T-cell (primary cell): ENCODE measurements around the gene CCL27. TPM values are rescaled to one million over a fixed set of nuclear protein-coding genes. Genes with fewer than 3 reads are reported as not detected.

ENCODE experiments used
- ATAC-seq, 4 experiments: fragments of 200-7000 bp in 3 of 4; fragments of 150-1000 bp in 1 of 4; cut with Tn5 transposase; replicated peaks in 1 of 4; 1 replicate in 3 of 4; 2 replicates in 1 of 4; pipeline ENCODE4 v1.10.0; 2021; ENCODE audit warnings: moderate library complexity in 3 of 4, mild to moderate bottlenecking in 2 of 4, moderate number of reproducible peaks in 1 of 4
- CTCF ChIA-PET, 2 donors: fragments of 300-600 bp; sonication (Branson Sonifier 250); formaldehyde crosslinking; loops; one replicate each; lab custom pipeline; 2022; ENCODE audit warnings: antibody characterized with exemption in 2 of 2; lab: Charles Lee
- POLR2A ChIA-PET, 2 donors: fragments of 300-600 bp; sonication (Branson Sonifier 250); formaldehyde crosslinking; loops; one replicate each; lab custom pipeline; 2022; ENCODE audit warnings: antibody characterized with exemption in 2 of 2; lab: Charles Lee
- DNase-seq, 35 experiments: peaks; one replicate each; pipeline versions ENCODE4 v3.0.0 to v3.0.0-alpha.2; 2013 to 2023
- H3K27ac ChIP-seq: one replicate; pipeline ENCODE4 v1.5.1; 2013; ENCODE audit warnings: low read length
- H3K27me3 ChIP-seq, 2 experiments: replicated peaks in 1 of 2; 1 replicate in 1 of 2; 2 replicates in 1 of 2; pipeline versions ENCODE4 v1.6.1 to v1.7.0; 2013; ENCODE audit warnings: low read length in 1 of 2, mixed read lengths in 1 of 2; ENCODE audit not compliant: control insufficient read depth in 2 of 2, insufficient read depth in 2 of 2; ENCODE audit errors: extremely low read depth in 1 of 2
- H3K36me3 ChIP-seq, 2 donors: 1 replicate in 1 of 2; 2 replicates in 1 of 2; pipeline versions ENCODE4 v1.6.1 to v1.7.0; 2013; ENCODE audit warnings: low read length in 1 of 2; ENCODE audit not compliant: control insufficient read depth in 2 of 2, insufficient read depth in 1 of 2; ENCODE audit errors: extremely low read depth in 1 of 2
- H3K4me1 ChIP-seq, 2 experiments: 1 replicate in 1 of 2; 2 replicates in 1 of 2; pipeline versions ENCODE4 v1.6.1 to v1.7.0; 2013; ENCODE audit warnings: low read length in 2 of 2, mixed read lengths in 1 of 2; ENCODE audit not compliant: insufficient read depth in 2 of 2, control insufficient read depth in 1 of 2; ENCODE audit errors: extremely low read depth in 1 of 2
- H3K4me3 ChIP-seq, 2 donors: 1 replicate in 1 of 2; 2 replicates in 1 of 2; pipeline versions ENCODE4 v1.5.1 to v1.7.0; 2013; ENCODE audit warnings: mild to moderate bottlenecking in 2 of 2, low read length in 1 of 2, moderate library complexity in 1 of 2; ENCODE audit not compliant: control insufficient read depth in 1 of 2; ENCODE audit errors: extremely low read depth in 1 of 2
- H3K9me3 ChIP-seq: 2 replicates; pipeline ENCODE4 v1.7.0; 2013
- H3K27ac Mint-ChIP-seq, 2 donors: one replicate each; pipeline ENCODE4 v1.8.0; 2020 to 2021; ENCODE audit warnings: mild to moderate bottlenecking in 2 of 2, mixed read lengths in 2 of 2
- H3K27me3 Mint-ChIP-seq, 2 donors: one replicate each; pipeline ENCODE4 v1.8.0; 2021 to 2022; ENCODE audit warnings: mixed read lengths in 2 of 2
- H3K36me3 Mint-ChIP-seq: one replicate; pipeline ENCODE4 v1.8.0; 2021; ENCODE audit warnings: mixed read lengths
- H3K4me1 Mint-ChIP-seq, 3 donors: one replicate each; pipeline ENCODE4 v1.8.0; 2020 to 2022; ENCODE audit warnings: mixed read lengths in 3 of 3, mild to moderate bottlenecking in 1 of 3
- H3K4me3 Mint-ChIP-seq, 3 donors: one replicate each; pipeline ENCODE4 v1.8.0; 2020 to 2022; ENCODE audit warnings: mild to moderate bottlenecking in 3 of 3, mixed read lengths in 3 of 3, moderate library complexity in 3 of 3
- H3K9me3 Mint-ChIP-seq, 3 donors: one replicate each; pipeline ENCODE4 v1.8.0; 2020 to 2022; ENCODE audit warnings: mixed read lengths in 3 of 3
- WGBS: methylation state at CpG from one replicate; pipeline ENCODE4 v1.1.5; 2013; ENCODE audit warnings: missing lambda C conversion rate; ENCODE audit not compliant: insufficient coverage; 5-methylcytosine and 5-hydroxymethylcytosine counted together
- total RNA-seq, 35 experiments: library from RNA in 6 of 35; stranded (reverse) in 6 of 35; fragments of 120-200 nt in 1 of 35; gene quantifications; one replicate each; pipeline versions ENCODE4 v1.2.1 to v1.2.4 and lab custom pipeline; 2013 to 2026

CCL27 gene
- total RNA-seq, 5 donors from 2014 or later (not counting 1 experiment from before 2014, with no cell fraction given): not detected

DNA sequence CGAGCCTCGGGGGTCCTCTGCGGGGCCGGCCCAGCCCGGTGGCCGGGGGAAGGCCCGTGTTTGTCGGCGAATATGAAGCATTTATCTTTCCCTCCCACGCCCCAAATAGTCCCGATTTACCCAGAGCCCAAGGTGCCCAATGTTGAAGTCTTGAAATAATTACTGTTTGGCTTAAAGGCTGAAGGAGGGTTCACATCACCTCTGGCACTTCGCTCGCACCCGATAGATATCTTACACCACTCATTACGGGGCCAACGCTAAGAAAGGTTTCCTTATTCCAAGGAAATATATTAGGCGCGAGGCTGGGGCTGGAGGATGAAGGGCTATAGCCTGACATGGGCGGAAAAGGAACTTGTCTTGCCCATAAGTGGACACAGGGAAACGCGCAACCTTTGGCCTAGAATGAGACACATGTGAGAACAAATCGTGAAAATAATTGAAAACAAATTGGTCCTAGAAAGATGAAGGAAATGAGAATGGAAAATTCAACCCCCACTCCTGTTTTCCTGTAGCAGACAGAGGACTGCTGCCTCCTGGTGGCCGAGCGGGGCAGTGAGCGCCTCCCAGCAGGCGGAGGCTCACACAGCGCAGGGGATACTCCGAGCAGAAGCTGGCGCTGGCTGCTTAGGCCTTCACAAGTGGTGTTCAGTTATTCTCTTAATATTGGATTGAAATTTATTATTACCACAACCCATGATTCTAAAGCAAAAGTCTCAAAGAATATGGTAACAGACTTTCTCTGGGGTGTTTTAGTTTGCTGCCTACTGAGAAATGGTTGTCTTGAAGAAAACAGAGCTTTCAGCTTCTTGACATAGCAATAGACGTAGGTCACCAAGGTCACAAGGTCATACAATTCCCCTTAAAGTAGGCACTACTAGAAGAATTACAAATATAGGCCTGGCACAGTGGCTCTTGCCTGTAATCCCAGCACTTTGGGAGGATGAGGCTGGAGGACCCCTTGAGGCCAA, 39.6 kb upstream of the CCL27 start:
- no peaks in the 10 kb centered on the region for H3K9me3 Mint-ChIP-seq
- DNase-seq: peak; percentile 43 to 86 (median 68)
- H3K4me3 Mint-ChIP-seq: peak overlapping the region; percentile 75 to 81 (median 78)
- 0% methylated on average over 1 of the region's 30 CpGs for WGBS
- peak overlapping the region in 1 of 2 donors; percentile 3 for H3K27ac Mint-ChIP-seq
- no peaks in the 10 kb centered on the region for H3K36me3 ChIP-seq
- peaks cover 1 to 10% of the 10 kb centered on the region in 2 donors for H3K27me3 Mint-ChIP-seq
- peaks cover 0 to 4% of the 10 kb centered on the region in 2 experiments for H3K27me3 ChIP-seq
- H3K4me3 ChIP-seq: peak overlapping the region; percentile 49 to 73
- CTCF ChIA-PET: interaction anchor here (0.5 to 1.6 kb wide), 17 partner anchors 9 to 877 kb away, joined by 3 to 10 read pairs (median 3); partner anchors contain the start of genes GALT (in 1 of the 2) and SIGMAR1 (in 1 of the 2)
- H3K4me1 ChIP-seq: peaks cover 0 to 14% of the 10 kb centered on the region in 2 experiments
- POLR2A ChIA-PET: interaction anchor here (0.6 kb wide), 2 partner anchors 31 to 1114 kb away, joined by 4 to 13 read pairs; no protein-coding TSS in a partner anchor
- H3K27ac ChIP-seq: no peak overlapping the region
- no peaks in the 10 kb centered on the region for H3K36me3 Mint-ChIP-seq
- H3K4me1 Mint-ChIP-seq: peaks cover 4 to 16% (median 6%) of the 10 kb centered on the region in 3 donors
- ATAC-seq: peak; percentile 76 to 81 (median 80)
- no peaks in the 10 kb centered on the region for H3K9me3 ChIP-seq

GRCh38 chr9:34701023-34701768, 38.7 kb upstream of the CCL27 start:
- ChIA-PET CTCF (interaction anchor here (0.7 to 1.6 kb wide), 9 partner anchors 8 to 106 kb away, joined by 3 to 11 read pairs (median 3); partner anchors contain the start of genes CCL21 (in 1 of the 2) and GALT (in 1 of the 2)), POLR2A (no interaction called here)
- H3K4me1 ChIP-seq: peaks cover 0 to 14% of the 10 kb centered on the region in 2 experiments
- H3K4me1 Mint-ChIP-seq: peaks cover 4 to 16% (median 6%) of the 10 kb centered on the region in 3 donors
- H3K4me3 Mint-ChIP-seq: peak overlapping the region; percentile 44 to 81 (median 66)
- H3K36me3 ChIP-seq: no peaks in the 10 kb centered on the region
- peaks cover 0 to 4% of the 10 kb centered on the region in 2 experiments for H3K27me3 ChIP-seq
- no peak overlapping the region for H3K27ac ChIP-seq
- ATAC-seq (peak; percentile 84 to 89 (median 86)), DNase-seq (peak; percentile 29 to 83 (median 63))
- no peaks in the 10 kb centered on the region for H3K9me3 ChIP-seq
- WGBS: 11% methylated on average over 48 of the region's 52 CpGs
- peaks cover 0 to 10% of the 10 kb centered on the region in 2 donors for H3K27me3 Mint-ChIP-seq
- peak overlapping the region; percentile 49 to 73 for H3K4me3 ChIP-seq
- no peak overlapping the region for H3K27ac Mint-ChIP-seq
- no peaks in the 10 kb centered on the region for H3K9me3 Mint-ChIP-seq
- no peaks in the 10 kb centered on the region for H3K36me3 Mint-ChIP-seq

- H3K36me3 ChIP-seq: no peaks in the 10 kb centered on the region
Observed at GRCh38 chr9:34694811-34695210, 32.4 kb upstream of the CCL27 start.

DNA sequence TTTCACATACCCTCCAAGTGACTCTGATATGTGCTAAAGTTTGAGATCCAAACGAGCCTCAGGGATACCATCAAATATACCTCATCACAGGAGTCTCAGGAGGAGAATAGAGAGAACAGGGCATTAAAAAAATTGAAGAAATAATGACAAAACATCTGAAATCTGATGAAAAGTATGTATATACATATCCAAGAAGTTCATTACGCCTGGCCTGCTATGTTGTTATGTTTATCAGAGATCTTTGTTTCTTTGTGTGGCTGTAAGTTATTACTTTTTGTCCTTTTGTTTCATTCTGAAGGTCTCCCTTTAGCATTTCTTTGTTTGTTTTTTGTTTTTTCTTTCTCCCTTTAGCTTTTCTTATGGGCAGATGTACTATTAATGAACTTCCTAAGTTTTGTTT, 31.1 kb upstream of the CCL27 start:
- ChIA-PET CTCF (interaction anchor here in 1 of 2 donors (0.7 kb wide), 1 partner anchor 36 kb away, joined by 3 read pairs; no protein-coding TSS in a partner anchor), POLR2A (no interaction called here)
- Mint-ChIP-seq H3K4me3 (no peak overlapping the region), H3K27me3 (peaks cover 0 to 5% of the 10 kb centered on the region in 2 donors), H3K27ac (no peak overlapping the region), H3K36me3 (no peaks in the 10 kb centered on the region), H3K9me3 (no peaks in the 10 kb centered on the region), H3K4me1 (peaks cover 0 to 5% (median 0%) of the 10 kb centered on the region in 3 donors)
- Histone ChIP-seq H3K36me3 (no peaks in the 10 kb centered on the region), H3K4me3 (no peak overlapping the region), H3K9me3 (no peaks in the 10 kb centered on the region), H3K4me1 (no peaks in the 10 kb centered on the region), H3K27ac (no peak overlapping the region), H3K27me3 (peaks cover 0 to 12% of the 10 kb centered on the region in 2 experiments)
- ATAC-seq (no peak), DNase-seq (no peak)
- no CpG with 5 or more reads among the region's 2 CpGs for WGBS

More at GRCh38 chr9:34694811-34695210, 32.4 kb upstream of the CCL27 start:
- CTCF ChIA-PET: no interaction called here
- POLR2A ChIA-PET: no interaction called here
- Histone ChIP-seq H3K9me3 (no peaks in the 10 kb centered on the region), H3K4me1 (no peaks in the 10 kb centered on the region), H3K27ac (no peak overlapping the region), H3K4me3 (no peak overlapping the region), H3K27me3 (peaks cover 0 to 7% of the 10 kb centered on the region in 2 experiments)
- Mint-ChIP-seq H3K4me1 (no peaks in the 10 kb centered on the region), H3K36me3 (no peaks in the 10 kb centered on the region), H3K27ac (peak overlapping the region in 1 of 2 donors; percentile 44), H3K9me3 (no peaks in the 10 kb centered on the region), H3K4me3 (no peak overlapping the region), H3K27me3 (peaks cover 2 to 3% of the 10 kb centered on the region in 2 donors)
- DNase-seq: no peak
- no peak for ATAC-seq

GRCh38 chr9:34691936-34692315, 29.5 kb upstream of the CCL27 start:
- Histone ChIP-seq H3K36me3 (no peaks in the 10 kb centered on the region), H3K9me3 (no peaks in the 10 kb centered on the region), H3K27me3 (peaks cover 0 to 17% of the 10 kb centered on the region in 2 experiments), H3K4me3 (no peak overlapping the region), H3K27ac (no peak overlapping the region), H3K4me1 (no peaks in the 10 kb centered on the region)
- Mint-ChIP-seq H3K27me3 (peaks cover 0 to 5% of the 10 kb centered on the region in 2 donors), H3K27ac (no peak overlapping the region), H3K4me3 (no peak overlapping the region), H3K9me3 (no peaks in the 10 kb centered on the region), H3K36me3 (no peaks in the 10 kb centered on the region), H3K4me1 (peaks cover 0 to 5% (median 0%) of the 10 kb centered on the region in 3 donors)
- POLR2A ChIA-PET: no interaction called here
- CTCF ChIA-PET: no interaction called here
- DNase-seq: no peak
- ATAC-seq: no peak
- no CpG with 5 or more reads among the region's 5 CpGs for WGBS
